22Rv1 (cell line): ENCODE measurements around the gene F5.

ENCODE experiments used
- ZFX ChIP-seq: fragments of 450-650 bp; IDR thresholded peaks from 2 replicates; pipeline ENCODE4 v1.6.1; 2017; ENCODE audit warnings: antibody characterized with exemption, borderline replicate concordance
- TF ChIP-seq, protein P1 (sequence below): fragments of 450-650 bp; IDR thresholded peaks from 2 replicates; pipeline ENCODE4 v1.5.1; 2017; ENCODE audit warnings: mild to moderate bottlenecking

DNA sequence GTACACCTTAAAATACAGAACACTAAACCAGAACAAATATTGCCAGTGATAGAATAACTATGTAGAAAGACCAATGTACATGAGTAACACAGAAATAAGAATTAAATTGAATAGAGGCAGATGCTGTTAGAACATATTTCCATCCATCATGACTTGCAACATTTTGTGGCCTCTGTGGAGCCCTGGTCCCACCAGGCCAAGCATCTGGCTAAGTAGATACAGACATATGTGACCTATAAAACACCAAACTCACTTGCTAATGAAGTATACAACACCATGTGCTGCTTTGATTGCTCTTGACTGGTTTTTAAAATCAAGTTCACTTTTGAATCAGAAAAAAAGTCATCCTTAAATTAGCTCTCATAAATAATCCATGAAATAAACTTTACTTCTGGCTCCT is 121.0 kb downstream of the F5 start:
- TF ChIP-seq, protein P1, sequence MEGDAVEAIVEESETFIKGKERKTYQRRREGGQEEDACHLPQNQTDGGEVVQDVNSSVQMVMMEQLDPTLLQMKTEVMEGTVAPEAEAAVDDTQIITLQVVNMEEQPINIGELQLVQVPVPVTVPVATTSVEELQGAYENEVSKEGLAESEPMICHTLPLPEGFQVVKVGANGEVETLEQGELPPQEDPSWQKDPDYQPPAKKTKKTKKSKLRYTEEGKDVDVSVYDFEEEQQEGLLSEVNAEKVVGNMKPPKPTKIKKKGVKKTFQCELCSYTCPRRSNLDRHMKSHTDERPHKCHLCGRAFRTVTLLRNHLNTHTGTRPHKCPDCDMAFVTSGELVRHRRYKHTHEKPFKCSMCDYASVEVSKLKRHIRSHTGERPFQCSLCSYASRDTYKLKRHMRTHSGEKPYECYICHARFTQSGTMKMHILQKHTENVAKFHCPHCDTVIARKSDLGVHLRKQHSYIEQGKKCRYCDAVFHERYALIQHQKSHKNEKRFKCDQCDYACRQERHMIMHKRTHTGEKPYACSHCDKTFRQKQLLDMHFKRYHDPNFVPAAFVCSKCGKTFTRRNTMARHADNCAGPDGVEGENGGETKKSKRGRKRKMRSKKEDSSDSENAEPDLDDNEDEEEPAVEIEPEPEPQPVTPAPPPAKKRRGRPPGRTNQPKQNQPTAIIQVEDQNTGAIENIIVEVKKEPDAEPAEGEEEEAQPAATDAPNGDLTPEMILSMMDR = no peak
- TF ChIP-seq ZFX = no peak
